Measurements from ENCODE around the gene CD2AP.

GRCh38 chr6:47455533-47456209 is 21.9 kb upstream of the CD2AP start:
- no peak for TF ChIP-seq CTCF (IDR thresholded peaks at IDR 0.05; ENCODE audit: low read length)
- no peak for TF ChIP-seq EZH2phosphoT487 (IDR thresholded peaks at IDR 0.05; ENCODE audit: low read length)
